Left ventricle myocardium inferior (tissue), 1 donor: ENCODE data around the gene CARD14. TPM values are rescaled to one million over a fixed set of nuclear protein-coding genes. Genes with fewer than 3 reads are reported as not detected.
A peak's percentile ranks its signal among the peaks of the same experiment; 100 is the strongest.

Experiments
- DNase-seq: peaks from one replicate; pipeline ENCODE4 v3.0.0-alpha.2; 2020
- H3K27ac ChIP-seq: fragments of 200-600 bp; replicated peaks from 2 replicates; pipeline ENCODE4 v1.8.0; 2021
- H3K27me3 ChIP-seq: fragments of 200-600 bp; 2 replicates; pipeline ENCODE4 v1.8.0; 2021; ENCODE audit warnings: low read depth
- H3K36me3 ChIP-seq: fragments of 200-600 bp; 2 replicates; pipeline ENCODE4 v1.8.0; 2021
- H3K4me1 ChIP-seq: fragments of 200-600 bp; 2 replicates; pipeline ENCODE4 v1.8.0; 2021
- H3K4me3 ChIP-seq: fragments of 200-600 bp; 2 replicates; pipeline ENCODE4 v1.8.0; 2021; ENCODE audit warnings: mild to moderate bottlenecking, moderate library complexity
- H3K9me3 ChIP-seq: fragments of 200-600 bp; replicated peaks from 2 replicates; pipeline ENCODE4 v1.8.0; 2021
- intact Hi-C: fragments of 100-400 bp; cut with micrococcal nuclease; formaldehyde crosslinking; loops from one replicate; pipeline ENCODE4 v1.11.0; 2022
- total RNA-seq: library from RNA; stranded (reverse); fragmentation: NEBNext Ultra II Directional; extraction: Animal tissue kit (Norgen Biotek cat#: 25700); gene quantifications from one replicate; pipeline ENCODE4 v1.2.1, GENCODE V29; 2021
- TF ChIP-seq, protein P1 (sequence below): fragments of 200-600 bp; IDR thresholded peaks from 2 replicates; pipeline ENCODE4 v1.8.0; 2021; ENCODE audit warnings: antibody characterized with exemption, mild to moderate bottlenecking, borderline replicate concordance
- donor health status: DM: no; HTN: yes; CAD: no; lungs with severe emphysema.

Gene CARD14
- total RNA-seq, 1 donor from 2014 or later: 0.49 TPM

DNA sequence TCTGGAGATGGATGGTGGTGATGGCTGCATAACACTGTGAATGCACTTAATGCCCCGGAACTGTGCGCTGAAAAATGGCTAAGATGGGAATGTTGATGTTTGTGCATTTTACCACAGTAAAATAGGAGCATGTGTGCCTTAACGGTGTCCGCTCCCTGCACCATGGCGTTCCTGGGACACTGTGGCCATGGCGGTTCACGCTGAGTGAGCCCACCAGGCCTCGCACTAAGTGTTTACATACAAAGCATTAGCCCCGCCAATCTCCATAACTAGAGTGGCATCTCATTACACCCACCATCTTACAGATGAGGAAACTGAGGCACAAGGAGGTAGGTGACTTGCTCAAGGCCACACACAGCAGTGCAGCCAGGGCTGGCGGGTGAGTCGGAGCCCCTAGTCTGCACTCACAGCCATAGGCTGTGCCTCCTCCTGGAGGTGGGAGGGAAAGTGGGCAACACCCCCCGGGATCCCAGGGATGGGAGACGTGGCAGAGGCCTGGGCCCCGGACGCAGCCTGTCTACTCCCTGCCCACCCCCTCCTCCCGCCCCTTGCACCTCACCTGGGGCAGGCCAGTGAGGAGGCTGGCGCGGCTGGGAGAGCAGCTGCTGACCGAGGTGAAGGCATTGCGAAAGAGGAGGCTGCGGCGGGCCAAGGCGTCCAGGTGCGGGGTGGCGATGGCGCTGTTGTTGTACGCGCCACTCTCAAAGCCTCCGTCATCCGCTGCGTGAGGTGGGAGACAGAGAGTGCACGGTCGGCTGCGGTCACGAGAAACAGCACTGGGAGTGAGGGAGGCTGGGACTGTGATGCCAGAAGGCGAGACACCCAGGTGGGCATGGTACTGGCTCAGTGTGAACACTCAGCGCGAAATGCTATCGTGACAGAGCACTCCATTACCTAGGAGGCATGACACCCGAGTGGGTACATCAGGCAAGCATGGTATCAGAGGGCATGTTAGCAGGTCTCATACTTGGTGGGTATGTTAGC is 46.9 kb downstream of the CARD14 start:
- Histone ChIP-seq H3K4me3 (no peak overlapping the region), H3K27ac (no peak overlapping the region), H3K9me3 (no peaks in the 10 kb centered on the region), H3K4me1 (peaks cover 28% of the 10 kb centered on the region), H3K36me3 (peaks cover 44% of the 10 kb centered on the region), H3K27me3 (no peaks in the 10 kb centered on the region)
- intact Hi-C loops: no loop called here
- DNase-seq: no peak
- TF ChIP-seq, protein P1, sequence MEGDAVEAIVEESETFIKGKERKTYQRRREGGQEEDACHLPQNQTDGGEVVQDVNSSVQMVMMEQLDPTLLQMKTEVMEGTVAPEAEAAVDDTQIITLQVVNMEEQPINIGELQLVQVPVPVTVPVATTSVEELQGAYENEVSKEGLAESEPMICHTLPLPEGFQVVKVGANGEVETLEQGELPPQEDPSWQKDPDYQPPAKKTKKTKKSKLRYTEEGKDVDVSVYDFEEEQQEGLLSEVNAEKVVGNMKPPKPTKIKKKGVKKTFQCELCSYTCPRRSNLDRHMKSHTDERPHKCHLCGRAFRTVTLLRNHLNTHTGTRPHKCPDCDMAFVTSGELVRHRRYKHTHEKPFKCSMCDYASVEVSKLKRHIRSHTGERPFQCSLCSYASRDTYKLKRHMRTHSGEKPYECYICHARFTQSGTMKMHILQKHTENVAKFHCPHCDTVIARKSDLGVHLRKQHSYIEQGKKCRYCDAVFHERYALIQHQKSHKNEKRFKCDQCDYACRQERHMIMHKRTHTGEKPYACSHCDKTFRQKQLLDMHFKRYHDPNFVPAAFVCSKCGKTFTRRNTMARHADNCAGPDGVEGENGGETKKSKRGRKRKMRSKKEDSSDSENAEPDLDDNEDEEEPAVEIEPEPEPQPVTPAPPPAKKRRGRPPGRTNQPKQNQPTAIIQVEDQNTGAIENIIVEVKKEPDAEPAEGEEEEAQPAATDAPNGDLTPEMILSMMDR: no peak

DNA sequence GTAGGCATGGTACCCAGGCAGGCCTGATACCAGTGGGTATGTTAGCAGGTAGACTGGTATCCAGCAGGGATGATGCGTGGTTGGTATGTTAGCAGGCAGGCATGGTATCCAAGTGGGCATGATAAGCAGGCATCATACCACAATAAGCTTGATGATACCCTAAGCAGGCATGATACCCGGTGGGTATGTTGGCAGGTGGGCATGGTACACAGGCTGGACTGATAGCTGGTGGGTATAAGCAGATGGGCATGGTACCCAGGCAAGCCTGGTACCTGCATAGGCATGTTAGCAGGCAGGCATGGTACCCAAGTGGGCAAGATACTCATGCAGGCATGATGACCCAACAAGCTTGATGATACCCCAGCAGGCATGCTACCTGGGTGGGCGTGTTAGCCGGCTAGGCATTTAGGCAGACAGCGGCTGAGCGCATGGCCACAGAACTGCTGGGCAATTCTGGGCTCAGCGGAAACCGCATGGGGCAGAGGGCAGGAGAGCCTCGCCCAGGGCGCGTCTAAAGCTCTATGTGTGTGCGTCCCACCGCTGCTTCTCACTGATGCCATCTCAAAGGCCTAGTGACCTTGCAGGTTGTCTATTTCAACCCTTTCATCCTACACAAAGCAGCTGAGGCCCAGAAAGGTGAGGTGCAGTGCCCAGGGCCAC is 48.0 kb downstream of the CARD14 start:
- Histone ChIP-seq H3K9me3 (no peaks in the 10 kb centered on the region), H3K36me3 (peaks cover 36% of the 10 kb centered on the region), H3K27ac (no peak overlapping the region), H3K4me3 (no peak overlapping the region), H3K27me3 (no peaks in the 10 kb centered on the region), H3K4me1 (peaks cover 30% of the 10 kb centered on the region)
- DNase-seq: no peak
- intact Hi-C loops: no loop called here
- TF ChIP-seq, protein P1: no peak

DNA sequence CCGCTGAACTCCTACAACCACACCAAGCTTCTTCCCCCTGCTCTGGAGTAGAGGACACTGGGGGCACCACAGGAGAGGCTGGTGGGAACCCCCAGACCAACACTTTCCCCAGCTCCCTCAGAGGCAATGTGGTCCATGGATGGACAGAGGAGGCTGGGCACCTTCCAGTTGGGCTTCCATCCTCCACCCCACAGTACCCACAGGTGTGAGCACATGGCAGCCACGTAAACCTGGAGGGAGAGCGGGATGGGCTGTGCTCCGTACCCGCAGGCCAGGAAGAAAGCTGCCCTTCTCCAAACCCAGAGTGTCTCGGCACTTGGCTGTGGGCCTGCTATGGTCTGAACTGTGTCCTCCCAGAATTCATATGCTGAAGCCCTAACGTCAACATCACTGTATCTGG is 48.6 kb downstream of the CARD14 start:
- H3K9me3 ChIP-seq: no peaks in the 10 kb centered on the region
- TF ChIP-seq, protein P1: no peak
- no peaks in the 10 kb centered on the region for H3K27me3 ChIP-seq
- no peak overlapping the region for H3K4me3 ChIP-seq
- H3K27ac ChIP-seq: no peak overlapping the region
- no peak for DNase-seq
- intact Hi-C loops: no loop called here
- H3K4me1 ChIP-seq: peaks cover 30% of the 10 kb centered on the region
- peaks cover 35% of the 10 kb centered on the region for H3K36me3 ChIP-seq

DNA sequence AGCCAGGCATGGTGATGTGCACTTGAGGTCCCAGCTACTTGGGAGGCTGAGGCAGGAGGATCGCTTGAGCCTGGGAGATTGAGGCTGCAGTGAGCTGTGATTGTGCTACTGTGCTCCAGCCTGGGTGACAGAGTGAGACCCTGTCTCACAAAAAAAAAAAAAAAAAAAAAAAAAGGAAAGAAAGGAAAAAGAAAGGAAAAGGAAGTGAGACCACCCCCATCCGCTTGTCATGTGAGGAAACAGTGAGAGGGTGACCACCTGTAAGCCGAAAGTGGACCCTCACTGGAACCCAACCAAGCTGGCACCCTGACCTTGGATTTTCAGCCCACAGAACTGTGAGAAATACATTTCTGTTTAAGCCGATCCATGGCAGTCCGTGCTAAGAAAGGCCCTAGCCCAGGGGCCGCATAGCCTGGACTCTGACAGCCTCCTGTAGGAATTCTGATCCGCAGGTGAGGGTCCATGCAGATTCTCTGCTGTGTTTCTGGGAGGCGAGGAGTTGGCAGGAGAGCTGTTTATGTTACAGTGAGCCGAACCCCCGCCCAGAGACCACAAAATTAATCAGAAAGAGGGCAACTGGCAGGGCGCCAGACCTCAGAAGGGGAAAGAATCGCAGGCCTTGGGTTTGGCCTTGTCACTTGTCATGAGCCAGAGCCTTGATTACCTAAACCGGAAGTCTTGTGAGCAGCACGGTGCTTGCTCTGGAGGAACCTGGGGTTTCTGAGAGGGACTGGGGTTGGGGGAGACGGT is 49.4 kb downstream of the CARD14 start:
- peak overlapping the region; percentile 83 for H3K27ac ChIP-seq
- H3K9me3 ChIP-seq: no peaks in the 10 kb centered on the region
- H3K4me1 ChIP-seq: peaks cover 30% of the 10 kb centered on the region
- H3K36me3 ChIP-seq: peaks cover 31% of the 10 kb centered on the region
- intact Hi-C loops: no loop called here
- H3K4me3 ChIP-seq: peak overlapping the region; percentile 98
- TF ChIP-seq, protein P1: no peak
- H3K27me3 ChIP-seq: no peaks in the 10 kb centered on the region
- peak; percentile 69 for DNase-seq

DNA sequence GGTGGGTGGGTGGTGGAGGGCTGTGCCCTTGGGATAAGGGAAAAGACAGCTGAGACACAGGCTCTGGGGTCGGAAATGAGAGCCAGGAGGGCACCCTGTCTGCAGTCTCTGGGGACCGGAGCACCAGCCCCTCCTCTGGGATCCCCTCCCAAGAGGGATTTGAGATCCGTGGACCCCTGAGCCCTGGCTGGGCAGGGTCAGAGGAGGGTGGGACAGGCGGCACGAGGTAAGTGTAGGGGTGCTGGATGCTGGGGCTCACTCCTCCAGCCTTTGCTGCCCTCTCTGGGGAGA is 49.9 kb downstream of the CARD14 start:
- no peak for DNase-seq
- H3K27ac ChIP-seq: peak overlapping the region; percentile 83
- TF ChIP-seq, protein P1: no peak
- H3K4me3 ChIP-seq: peak overlapping the region; percentile 98
- H3K36me3 ChIP-seq: peaks cover 26% of the 10 kb centered on the region
- peaks cover 30% of the 10 kb centered on the region for H3K4me1 ChIP-seq
- no peaks in the 10 kb centered on the region for H3K27me3 ChIP-seq
- no peaks in the 10 kb centered on the region for H3K9me3 ChIP-seq
- intact Hi-C loops: no loop called here
